Mucosa of descending colon (tissue), 3 donors: ENCODE measurements around the gene CPEB4. TPM values are rescaled to one million over a fixed set of nuclear protein-coding genes. Genes with fewer than 3 reads are reported as not detected.

Experiments
- ATAC-seq: fragments of 200-7000 bp; cut with Tn5 transposase; one replicate; pipeline ENCODE4 v1.9.1; 2020; ENCODE audit warnings: mild to moderate bottlenecking, moderate library complexity
- DNase-seq, 3 donors: peaks; one replicate each; pipeline ENCODE4 v3.0.0-alpha.2; 2020
- H3K36me3 ChIP-seq: fragments of 200-600 bp; one replicate; pipeline ENCODE4 v1.8.0; 2021; ENCODE audit warnings: low read depth, mild to moderate bottlenecking
- H3K4me1 ChIP-seq: fragments of 200-600 bp; one replicate; pipeline ENCODE4 v1.8.0; 2021; ENCODE audit warnings: low read depth, mild to moderate bottlenecking
- H3K4me3 ChIP-seq: fragments of 200-600 bp; one replicate; pipeline ENCODE4 v1.8.0; 2021; ENCODE audit warnings: mild to moderate bottlenecking
- H3K9me3 ChIP-seq: fragments of 200-600 bp; one replicate; pipeline ENCODE4 v1.8.0; 2021; ENCODE audit warnings: mild to moderate bottlenecking
- intact Hi-C, 2 donors: fragments of 100-400 bp; cut with DNase I in 1 of 2; cut with micrococcal nuclease in 1 of 2; formaldehyde crosslinking; loops; one replicate each; pipeline versions ENCODE4 v1.11.0 to v1.11.1; 2022; cut with DNase I, micrococcal nuclease
- total RNA-seq, 3 donors: library from RNA; stranded (reverse); fragmentation: NEBNext Ultra II Directional in 2 of 3; extraction: Animal tissue kit (Norgen Biotek cat#: 25700) in 2 of 3; gene quantifications; one replicate each; pipeline versions ENCODE4 v1.2.1 to v1.2.4, GENCODE V29; 2021 to 2023
- TF ChIP-seq, protein P1 (sequence below): fragments of 200-600 bp; IDR thresholded peaks from one replicate; pipeline ENCODE4 v1.8.0; 2022; ENCODE audit warnings: antibody characterized with exemption, mild to moderate bottlenecking
- donor health status: DM: no; HTN: no; CAD: no; lungs with moderate emphysema.
- donor health status: DM: no; HTN: no; CAD: no.
- donor health status: DM: no; HTN: yes; CAD: no.

Gene CPEB4
- total RNA-seq, 3 donors from 2014 or later: 31.8 to 51.3 (median 32.1) TPM

GRCh38 chr5:173920866-173921555 is 32.9 kb downstream of the CPEB4 start:
- ATAC-seq (no peak), DNase-seq (no peak)
- no peak overlapping the region for H3K4me3 ChIP-seq
- H3K36me3 ChIP-seq: no peaks in the 10 kb centered on the region
- intact Hi-C loops: no loop called here
- H3K4me1 ChIP-seq: peaks cover 32% of the 10 kb centered on the region
- TF ChIP-seq, protein P1, sequence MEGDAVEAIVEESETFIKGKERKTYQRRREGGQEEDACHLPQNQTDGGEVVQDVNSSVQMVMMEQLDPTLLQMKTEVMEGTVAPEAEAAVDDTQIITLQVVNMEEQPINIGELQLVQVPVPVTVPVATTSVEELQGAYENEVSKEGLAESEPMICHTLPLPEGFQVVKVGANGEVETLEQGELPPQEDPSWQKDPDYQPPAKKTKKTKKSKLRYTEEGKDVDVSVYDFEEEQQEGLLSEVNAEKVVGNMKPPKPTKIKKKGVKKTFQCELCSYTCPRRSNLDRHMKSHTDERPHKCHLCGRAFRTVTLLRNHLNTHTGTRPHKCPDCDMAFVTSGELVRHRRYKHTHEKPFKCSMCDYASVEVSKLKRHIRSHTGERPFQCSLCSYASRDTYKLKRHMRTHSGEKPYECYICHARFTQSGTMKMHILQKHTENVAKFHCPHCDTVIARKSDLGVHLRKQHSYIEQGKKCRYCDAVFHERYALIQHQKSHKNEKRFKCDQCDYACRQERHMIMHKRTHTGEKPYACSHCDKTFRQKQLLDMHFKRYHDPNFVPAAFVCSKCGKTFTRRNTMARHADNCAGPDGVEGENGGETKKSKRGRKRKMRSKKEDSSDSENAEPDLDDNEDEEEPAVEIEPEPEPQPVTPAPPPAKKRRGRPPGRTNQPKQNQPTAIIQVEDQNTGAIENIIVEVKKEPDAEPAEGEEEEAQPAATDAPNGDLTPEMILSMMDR: no peak
- no peaks in the 10 kb centered on the region for H3K9me3 ChIP-seq

- Histone ChIP-seq H3K9me3 (no peaks in the 10 kb centered on the region), H3K4me1 (peaks cover 32% of the 10 kb centered on the region), H3K36me3 (no peaks in the 10 kb centered on the region), H3K4me3 (no peak overlapping the region)
- intact Hi-C loops: no loop called here
- ATAC-seq (no peak), DNase-seq (no peak)
- TF ChIP-seq, protein P1: no peak
These were observed 34.4 kb downstream of the CPEB4 start for GRCh38 chr5:173922527-173922926.

GRCh38 chr5:173923218-173924095 is 35.3 kb downstream of the CPEB4 start:
- ATAC-seq (no peak), DNase-seq (no peak)
- Histone ChIP-seq H3K36me3 (no peaks in the 10 kb centered on the region), H3K4me1 (peaks cover 32% of the 10 kb centered on the region), H3K4me3 (no peak overlapping the region), H3K9me3 (no peaks in the 10 kb centered on the region)
- intact Hi-C loops: no loop called here
- TF ChIP-seq, protein P1: no peak

DNA sequence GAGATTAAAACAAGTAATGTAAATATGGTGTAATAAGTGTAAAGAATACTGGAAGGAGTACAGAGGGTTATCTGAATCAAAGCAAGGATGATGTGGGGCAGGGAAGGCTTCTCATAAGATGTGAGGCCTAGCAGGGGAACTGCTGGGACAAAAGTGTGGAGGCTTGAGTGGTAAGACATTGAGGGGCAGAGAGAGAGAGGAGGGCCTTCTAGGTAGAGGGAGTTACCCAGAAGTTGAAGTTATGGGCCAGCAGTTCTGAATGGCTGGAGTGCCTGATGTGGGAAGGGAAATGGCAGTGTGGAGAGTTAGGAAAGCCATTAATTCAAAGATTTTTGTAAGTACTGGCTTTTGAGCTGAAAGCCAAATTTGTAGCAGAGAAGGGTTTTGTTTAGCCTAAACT is 36.8 kb downstream of the CPEB4 start:
- peak; percentile 22 for ATAC-seq
- DNase-seq: no peak
- H3K36me3 ChIP-seq: no peaks in the 10 kb centered on the region
- no peak overlapping the region for H3K4me3 ChIP-seq
- H3K4me1 ChIP-seq: peaks cover 17% of the 10 kb centered on the region
- TF ChIP-seq, protein P1: no peak
- intact Hi-C loops: no loop called here
- no peaks in the 10 kb centered on the region for H3K9me3 ChIP-seq

- no peaks in the 10 kb centered on the region for H3K36me3 ChIP-seq
- H3K4me1 ChIP-seq: peaks cover 11% of the 10 kb centered on the region
- H3K4me3 ChIP-seq: no peak overlapping the region
- intact Hi-C loops: no loop called here
- ATAC-seq (peak; percentile 57), DNase-seq (peak in 2 of 3 donors; percentile 42 to 81)
- H3K9me3 ChIP-seq: no peaks in the 10 kb centered on the region
- TF ChIP-seq, protein P1: no peak
These were observed 37.4 kb downstream of the CPEB4 start for GRCh38 chr5:173925449-173926071.
